ELR (cell line): Measurements from ENCODE around the gene TOPBP1.
A peak's percentile ranks its signal among the peaks of the same experiment; 100 is the strongest.

ENCODE experiments used
- DNase-seq: peaks from one replicate; pipeline ENCODE4 v3.0.0-alpha.2; 2015; ENCODE audit warnings: low read depth

The TOPBP1 gene

DNA sequence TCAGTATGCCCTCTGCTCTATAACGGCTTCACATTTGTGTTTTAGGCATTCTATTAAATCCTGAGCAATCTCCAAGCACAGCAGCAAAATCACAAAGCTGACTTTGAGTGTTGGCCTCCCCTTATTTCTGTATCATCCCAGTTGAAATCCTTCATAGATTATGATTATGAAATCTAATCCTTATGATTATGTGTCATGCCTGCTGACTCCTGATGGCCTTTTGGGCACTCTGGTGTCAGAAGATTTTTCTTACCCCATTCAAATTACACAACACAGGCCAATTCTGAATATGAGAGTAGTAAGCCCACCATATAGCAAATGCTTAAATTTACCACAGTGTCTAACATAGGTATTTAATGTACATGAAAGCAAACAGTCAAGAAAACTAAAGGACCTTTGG, 53.9 kb downstream of the TOPBP1 start:
- no peak for DNase-seq

DNA sequence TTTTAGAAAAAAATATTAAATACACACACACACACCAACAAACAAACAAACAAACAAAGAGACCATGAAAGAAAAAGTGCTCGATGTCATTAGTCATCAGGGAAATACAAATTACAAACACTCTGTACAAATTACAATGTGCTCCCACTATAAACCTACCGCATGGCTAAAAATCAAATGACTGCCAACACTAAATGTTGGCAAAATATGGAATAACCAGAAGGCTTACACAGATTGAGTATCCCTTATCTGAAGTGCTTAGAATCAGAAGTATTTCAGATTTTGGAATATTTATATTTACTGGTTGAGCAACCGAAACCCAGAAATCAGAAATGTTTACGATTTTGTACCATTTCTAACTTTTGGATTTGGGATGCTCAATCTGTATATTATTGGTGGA, 54.8 kb downstream of the TOPBP1 start:
- no peak for DNase-seq

DNA sequence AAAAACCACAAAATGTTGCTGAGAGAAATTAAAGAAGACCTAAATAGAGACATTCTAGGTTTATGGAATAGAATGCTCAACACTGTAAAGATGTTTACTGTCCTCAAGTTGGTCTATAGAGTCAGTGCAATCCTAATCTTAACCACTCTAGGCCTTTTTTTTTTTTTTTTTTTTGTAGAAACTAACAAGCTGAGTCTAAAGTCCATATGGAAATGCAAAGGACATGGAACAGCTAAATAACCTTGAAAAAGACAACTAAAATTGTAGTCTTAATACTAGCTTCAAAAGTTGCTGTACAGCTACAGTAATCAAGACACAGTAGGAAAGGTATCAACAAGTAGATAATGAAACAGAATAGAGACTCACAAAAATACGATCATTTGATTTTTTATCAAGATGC, 55.4 kb downstream of the TOPBP1 start:
- DNase-seq: no peak

DNA sequence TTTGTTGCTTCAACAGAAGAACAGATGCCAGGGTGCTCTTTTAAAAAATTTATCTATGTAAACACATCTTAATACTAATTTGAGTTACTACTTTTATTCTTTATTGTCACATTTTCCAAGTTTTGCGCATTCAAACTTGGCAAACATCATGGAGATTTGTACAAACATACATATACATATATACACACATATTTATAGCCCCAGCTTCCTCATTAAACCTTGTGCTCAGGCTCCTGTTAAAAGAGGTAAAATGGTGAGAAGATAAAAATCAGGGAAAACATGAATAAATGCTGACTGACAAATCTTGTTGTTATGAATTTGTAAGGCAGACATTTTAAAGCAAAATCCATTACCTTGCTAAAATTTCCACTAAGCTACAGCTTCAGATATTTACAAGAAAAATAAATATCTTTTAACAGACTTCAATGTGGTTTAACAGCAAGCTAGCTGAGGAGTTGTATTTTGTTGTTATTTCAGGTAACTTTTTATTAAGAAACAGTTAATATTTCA, 61.1 kb downstream of the TOPBP1 start:
- no peak for DNase-seq

DNA sequence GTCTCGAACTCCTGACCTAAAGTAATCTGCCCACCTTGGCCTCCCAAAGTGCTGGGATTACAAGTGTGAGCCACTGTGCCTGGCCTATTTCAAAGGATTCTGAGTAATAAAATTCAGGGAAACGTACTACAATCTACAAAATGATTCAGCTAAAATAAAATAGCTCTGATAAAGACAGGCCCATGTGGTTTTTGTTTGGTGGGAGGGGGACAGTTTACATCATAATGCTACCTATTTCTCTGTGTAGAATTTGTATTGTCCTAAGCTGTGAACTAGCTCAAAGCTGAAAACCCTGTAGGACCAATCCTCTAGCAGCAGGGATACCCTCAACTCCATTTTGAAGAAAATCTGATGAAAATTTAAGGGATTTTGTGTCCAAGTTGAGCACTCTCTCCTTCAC, 62.5 kb downstream of the TOPBP1 start:
- no peak for DNase-seq

DNA sequence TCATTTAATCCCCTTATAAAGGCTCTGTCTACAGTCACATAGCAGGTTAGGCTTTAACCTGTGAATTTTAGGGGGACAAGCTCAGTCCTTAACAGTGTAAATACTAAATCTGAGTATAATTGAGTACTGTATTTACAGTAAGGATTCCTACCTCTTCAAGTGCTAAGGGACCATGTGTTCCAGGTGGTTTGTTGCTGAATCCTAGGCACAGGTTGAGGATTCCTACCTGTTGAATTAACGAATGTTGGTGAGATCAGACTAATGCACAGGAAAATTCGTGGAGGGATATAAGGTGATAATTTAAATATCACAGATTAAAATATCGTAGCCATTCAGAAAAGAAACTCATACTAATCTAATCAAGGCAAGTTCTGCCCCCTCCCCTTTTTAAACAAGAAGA, 63.3 kb downstream of the TOPBP1 start:
- no peak for DNase-seq

DNA sequence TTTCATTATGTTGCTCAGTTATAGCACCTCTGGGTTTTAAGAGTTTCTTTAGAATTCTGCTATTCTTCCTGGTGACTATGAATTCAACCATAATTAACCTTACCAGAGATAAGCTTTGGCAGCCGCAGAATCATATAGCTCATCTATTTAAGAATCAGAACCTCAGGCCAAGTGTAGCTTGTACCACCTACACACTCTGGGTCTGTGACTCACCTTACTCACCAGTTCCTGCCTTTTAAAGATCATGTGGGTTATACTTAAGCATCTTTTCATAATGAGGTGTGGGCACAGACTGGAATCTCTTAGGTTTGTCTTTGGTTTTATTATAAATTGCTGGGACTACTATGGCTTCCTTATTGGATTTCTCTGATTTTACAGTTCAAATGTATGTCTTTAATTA, 66.4 kb downstream of the TOPBP1 start:
- peak; percentile 72 for DNase-seq

DNA sequence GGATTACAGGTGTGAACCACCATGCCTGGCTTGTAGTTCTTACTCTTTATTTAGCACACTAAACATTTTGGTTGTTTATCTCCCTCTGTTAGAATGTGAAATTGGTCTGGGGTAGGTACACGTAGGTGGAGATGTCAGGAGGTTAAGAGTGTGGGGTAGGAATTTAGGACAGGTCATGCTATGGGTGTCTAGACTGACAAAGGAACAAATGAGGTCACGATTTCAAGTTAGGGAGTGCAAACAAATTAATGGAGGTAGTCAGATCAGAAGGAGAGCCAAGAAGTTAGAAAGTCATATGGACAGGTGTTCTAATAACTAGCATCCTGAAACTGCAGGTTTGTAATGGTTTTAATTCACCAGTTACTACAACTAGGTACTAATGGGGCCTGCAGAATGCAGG, 68.5 kb downstream of the TOPBP1 start:
- DNase-seq: no peak

DNA sequence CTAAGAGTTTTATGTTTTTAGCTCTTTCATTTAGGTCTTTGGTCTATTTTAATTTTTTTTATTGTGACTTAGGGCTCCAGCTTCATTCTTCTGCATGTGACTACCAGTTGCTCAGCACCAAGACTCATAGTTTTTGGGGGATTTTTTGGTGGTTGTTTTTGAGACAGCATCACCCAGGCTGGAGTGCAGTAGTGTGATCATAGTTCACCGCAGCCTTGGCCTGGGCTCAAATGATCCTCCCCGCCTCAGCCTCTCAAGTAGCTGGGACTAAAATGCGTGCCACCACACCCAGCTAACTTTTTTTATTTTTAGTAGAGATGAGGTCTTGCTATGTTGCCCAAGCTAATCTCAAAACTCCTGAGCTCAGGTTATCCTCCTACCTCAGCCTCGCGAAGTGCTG, 68.9 kb downstream of the TOPBP1 start:
- DNase-seq: no peak

DNA sequence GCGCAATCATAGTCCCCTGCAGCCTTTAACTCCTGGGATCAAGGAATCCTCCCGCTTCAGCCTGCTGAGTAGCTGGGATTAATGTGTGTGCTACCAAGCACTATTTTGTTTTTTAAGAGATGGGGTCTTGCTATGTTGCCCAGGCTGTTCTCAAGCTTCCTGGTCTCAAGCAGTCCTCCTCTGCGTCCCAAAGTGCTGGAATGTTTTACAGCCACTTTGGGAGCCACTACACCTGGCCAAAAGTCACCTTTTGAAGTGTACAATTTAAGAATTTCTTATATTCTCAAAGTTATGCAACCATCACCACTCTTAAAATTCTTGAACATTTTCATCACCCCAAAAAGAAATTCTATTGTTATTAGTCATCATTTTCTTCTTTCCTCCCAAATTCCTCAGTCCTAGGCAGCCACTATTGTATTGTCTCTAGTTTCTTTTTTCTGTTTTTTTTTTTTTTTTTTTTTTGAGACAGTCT, 70.4 kb downstream of the TOPBP1 start:
- DNase-seq: peak; percentile 84

DNA sequence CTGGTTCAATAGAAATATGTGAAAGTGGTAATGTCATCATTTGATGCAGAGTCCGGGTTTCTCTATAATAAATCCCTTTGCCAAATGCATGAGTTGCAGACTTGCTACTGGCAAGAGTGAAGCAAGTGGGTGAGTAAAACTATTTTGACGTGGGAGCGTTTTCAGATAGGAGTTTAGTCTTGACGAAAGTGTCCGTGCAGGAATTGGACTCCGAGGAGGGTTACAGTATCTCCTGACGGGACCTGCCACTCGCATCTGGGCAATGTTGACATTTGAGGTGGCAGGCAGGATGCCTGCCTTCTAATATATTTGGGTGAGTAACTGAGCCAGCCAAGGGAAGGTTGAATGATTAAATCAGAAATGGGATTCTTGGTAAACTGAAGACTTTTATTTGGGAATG, 72.2 kb downstream of the TOPBP1 start:
- DNase-seq: no peak

DNA sequence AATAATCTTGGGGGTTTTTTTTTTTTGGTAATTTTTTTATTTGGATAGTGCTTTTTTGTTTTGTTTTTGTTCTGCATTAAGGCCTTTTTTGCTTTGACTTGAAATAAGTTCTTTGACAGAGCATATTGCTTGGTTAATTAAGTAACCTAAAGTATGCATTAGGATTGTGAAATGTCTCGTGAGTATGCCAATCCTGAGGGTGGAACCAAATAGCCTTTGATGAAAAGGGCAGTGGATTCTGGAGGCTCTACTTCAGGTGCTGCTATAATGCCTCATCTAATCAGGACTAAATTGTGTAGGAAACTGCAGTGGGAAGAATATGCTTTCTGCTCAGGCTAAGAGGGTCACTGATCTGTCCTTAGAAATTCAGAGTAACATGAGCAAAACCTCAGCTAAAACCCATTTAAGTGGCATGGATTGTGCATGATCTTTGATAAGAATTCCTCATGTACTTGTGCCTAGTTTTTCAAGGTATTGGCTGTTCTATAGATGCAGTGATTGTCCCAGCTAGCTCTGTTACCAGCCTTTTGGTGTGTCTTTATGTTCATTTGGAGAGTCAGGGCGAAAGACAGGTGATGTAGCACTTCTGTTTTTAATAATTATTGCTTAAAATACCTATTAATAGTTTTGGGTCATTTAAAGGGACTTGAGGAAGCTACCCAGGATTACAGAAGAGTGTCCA, 72.8 kb downstream of the TOPBP1 start:
- no peak for DNase-seq

DNA sequence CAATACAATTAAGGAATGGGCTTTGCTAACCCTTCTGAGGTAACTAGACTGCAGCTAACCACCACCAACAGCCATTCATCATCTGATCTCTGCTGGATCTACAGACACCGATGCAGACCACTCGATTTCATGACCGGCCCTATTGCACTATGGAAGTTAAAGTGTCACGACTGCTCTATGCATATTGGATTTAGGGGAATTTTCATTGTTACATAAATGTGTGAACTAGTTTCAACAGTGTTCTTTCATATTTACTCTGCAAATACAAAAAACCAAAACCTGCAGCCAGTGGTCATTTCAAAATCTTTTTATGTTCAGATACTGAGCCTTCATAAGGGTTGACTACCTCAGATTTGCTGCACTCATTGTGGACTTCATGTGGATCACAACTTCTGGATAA, 73.7 kb downstream of the TOPBP1 start:
- no peak for DNase-seq

DNA sequence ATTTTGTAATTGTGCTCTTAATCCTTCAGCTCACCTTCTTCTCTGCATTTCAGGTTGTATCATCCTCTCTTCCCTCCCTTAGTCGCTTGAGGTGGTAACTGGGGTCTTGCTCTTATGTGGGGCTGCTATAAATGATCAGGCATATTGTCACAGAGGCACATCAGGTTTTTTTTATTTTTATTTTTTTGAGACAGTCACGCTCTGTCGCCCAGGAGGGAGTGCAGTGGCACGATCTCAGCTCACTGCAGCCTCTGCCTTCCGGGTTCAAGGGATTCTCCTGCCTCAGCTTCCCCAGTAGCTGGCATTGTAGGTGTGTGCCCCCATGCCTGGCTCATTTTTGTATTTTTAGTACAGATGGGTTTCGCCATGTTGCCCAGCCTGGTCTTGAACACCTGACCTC, 78.3 kb downstream of the TOPBP1 start:
- DNase-seq: no peak

DNA sequence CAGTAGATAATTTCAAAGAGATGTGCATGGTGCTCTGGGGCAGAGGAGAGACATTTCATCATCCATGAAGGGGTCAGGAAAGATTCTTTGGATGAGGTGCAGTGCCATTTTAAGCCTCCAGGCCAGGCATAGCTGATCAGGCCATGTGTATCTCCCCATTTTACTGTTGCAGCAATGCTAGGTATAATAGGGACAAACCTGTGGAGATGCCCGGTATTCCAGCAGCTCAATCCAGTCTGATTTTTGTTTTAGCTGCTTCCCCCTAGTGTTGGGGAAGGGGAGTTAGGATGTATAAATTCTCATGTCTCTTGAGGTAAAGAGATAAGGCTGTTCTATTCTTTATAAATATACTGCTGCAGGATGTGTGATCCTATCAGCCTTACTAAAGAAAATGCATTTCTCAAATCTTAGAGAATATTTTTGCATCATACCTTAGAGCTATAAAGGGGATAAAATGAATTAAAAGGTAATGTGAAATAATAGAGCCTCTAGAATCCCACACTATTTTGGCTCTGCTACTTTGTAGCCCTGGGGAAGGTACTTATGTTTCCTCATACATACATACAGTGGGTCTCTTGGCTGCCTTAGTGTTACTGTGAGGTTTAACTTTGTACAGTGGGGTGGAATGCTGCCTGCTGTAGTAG, 83.1 kb downstream of the TOPBP1 start:
- peak; percentile 74 for DNase-seq

DNA sequence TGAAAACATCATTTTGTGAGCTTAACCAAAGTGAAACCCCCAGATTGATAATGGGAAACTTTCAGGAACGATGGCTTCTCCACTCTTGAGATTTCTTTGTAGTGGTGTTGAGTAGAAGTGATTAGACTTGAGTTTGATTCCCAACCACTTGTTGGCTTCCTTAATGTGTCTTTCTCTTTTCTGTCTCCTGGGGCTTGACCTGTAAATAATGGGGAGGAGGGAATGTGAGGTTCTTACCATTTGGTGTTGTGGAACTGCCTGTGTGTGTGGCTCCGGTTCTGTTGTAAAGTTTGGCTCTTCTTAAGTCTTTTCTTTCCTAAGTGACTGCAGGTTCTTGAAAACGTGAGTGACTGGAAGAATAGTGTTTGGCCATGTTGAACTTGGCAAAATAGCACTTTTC, 85.6 kb downstream of the TOPBP1 start:
- DNase-seq: no peak

DNA sequence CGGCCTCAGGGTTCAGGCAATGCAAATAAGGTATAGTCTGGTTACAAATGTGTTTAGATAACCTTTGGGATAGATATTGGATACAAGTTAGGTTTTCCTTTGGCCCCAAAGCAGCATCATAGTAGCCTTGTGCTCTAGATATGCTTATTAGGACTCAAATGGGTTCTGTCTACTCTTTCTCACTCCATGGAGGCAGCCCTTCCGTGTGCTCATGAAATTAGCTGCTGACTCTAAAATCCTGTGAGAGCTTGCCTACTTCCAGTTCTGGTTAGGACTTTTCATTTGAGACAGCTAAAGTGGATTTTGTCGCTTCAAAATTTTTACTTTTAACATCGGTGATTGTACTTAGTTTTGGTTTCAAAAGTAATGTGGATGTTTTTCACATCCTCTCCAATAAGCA, 86.7 kb downstream of the TOPBP1 start:
- DNase-seq: no peak

DNA sequence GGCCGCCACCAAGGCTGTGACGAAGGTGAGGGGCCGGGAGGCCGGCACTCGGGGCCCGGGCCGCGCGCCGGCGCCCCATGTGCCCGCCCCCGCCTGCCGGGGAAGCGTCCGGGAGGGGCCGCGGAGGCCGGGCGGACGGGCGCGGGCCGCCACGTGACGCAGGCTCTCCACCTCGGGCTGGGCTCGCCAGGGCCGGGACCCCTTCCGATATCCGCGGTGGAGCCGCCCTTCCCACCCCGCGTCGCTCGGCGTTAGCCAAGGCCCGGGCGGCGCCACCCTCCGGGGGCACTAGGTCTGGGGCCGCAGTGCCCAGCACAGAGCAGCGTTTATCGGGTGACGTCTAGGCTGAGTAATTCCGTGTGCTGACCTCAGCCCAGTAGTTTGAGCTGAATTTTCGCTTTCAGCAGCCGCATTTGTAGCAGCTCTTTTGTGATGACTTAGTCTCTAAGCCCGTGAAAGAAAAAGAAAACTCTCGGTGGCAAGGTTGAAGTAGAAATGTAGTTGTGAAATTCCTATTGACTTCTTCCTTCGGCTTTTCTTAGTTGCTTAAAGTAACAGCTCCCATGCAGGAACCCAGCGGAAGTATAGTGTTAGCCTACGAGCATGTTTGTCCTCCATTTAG, 87.4 kb downstream of the TOPBP1 start:
- peak; percentile 79 for DNase-seq

DNA sequence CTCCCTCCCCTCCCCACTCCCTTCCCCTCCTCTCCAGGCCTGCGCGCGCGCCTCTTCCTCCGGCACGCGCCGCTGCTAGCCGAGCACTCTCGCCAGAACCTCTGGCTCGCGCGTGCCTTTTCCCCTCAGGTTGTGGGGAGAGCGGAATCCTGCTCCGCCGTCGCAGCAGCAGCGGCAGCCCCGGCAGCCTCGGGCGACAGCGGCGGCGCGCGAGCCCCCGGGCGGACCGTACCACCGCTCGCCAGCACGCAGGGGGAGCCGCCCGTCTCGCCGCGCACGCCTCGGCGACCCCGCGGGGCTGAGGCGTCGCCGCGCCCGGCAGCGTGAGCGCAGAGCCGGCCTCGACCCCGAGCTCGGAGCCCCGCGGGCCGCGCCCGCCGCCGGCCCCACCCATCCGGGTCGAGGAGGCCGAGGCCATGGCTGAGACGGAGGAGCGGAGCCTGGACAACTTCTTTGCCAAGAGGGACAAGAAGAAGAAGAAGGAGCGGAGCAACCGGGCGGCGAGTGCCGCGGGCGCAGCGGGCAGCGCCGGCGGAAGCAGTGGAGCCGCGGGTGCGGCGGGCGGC, 88.0 kb downstream of the TOPBP1 start, which contains the start of gene CDV3:
Gene CDV3, plus strand, starts transcription at position 58 of the 566 bp plus-strand sequence. Its CDS starts 359 bp downstream, at position 417.
- no peak for DNase-seq

DNA sequence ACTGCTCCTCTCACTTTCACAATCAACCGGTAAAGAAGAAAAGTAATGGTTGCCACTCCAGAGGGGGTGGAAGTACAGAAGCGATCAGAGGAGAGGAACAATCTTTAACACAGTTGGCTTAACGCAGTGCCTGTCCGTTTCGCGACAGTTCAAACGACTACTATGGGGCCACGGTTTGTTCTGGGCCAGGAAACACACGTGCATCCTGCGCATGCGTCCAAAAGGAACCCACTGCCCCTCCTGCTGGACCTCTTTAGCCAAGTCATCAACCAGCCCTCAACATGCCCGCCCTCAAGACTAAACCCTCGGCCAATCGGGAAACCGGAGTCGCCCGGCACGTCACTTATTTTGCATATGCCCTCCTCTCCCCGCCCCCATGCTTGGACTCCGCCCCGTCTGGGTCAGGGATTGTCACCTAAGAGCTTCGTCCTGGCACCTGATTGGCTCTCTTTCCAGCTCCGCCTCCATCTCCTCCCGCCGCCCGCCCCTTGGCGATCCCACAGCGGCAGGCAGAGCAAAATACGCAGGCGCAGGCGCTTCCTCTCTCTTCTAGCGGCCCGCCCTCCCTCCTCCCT, 88.6 kb downstream of the TOPBP1 start:
- peak; percentile 100 for DNase-seq

DNA sequence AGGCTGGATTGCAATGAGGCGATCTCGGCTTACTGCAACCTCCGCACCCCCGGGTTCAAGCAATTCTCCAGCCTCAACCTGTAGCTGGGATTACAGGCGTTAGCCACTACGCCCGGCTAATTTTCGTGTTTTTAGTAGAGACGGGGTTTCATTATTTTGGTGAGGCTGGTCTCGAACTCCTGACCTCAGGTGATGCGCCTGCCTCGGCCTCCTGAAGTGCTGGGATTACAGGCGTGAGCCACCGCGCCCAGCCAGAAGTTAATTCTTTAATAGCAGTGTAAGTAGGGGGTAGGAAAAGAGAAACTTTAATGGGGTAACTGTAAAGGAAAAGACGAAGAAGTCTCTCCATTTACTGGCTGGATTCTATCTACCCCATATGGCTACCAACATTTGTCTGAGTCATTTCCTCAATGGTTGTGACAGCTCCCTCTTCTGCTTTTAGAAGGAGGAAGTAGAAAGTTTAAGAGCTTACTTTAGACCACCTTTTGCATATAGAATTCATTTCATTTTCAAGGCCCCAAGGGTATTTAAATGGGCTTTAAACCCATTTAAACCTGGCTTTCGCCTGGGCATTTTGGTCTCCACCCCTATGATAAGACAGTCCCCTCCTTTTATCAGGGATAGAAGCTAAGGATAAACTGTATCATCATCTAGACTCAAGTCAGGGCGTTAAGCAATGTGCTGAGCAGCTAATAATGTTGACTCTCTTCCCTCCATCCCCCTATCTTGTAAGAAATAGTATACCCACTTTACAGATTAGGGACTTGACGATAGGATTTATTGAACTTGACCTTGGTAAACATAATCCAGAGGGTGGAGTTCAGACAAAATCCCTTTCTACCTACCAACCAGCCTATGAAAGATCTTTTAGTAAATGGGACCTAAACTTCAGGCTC, 89.3 kb downstream of the TOPBP1 start:
- DNase-seq: peak; percentile 78
